Globus pallidus (tissue), 1 donor: ENCODE data around the gene MYOM3.

Source experiments
- DNase-seq: peaks from one replicate; pipeline ENCODE4 v3.0.0-alpha.2; 2015; ENCODE audit warnings: low spot score

MYOM3 gene

DNA sequence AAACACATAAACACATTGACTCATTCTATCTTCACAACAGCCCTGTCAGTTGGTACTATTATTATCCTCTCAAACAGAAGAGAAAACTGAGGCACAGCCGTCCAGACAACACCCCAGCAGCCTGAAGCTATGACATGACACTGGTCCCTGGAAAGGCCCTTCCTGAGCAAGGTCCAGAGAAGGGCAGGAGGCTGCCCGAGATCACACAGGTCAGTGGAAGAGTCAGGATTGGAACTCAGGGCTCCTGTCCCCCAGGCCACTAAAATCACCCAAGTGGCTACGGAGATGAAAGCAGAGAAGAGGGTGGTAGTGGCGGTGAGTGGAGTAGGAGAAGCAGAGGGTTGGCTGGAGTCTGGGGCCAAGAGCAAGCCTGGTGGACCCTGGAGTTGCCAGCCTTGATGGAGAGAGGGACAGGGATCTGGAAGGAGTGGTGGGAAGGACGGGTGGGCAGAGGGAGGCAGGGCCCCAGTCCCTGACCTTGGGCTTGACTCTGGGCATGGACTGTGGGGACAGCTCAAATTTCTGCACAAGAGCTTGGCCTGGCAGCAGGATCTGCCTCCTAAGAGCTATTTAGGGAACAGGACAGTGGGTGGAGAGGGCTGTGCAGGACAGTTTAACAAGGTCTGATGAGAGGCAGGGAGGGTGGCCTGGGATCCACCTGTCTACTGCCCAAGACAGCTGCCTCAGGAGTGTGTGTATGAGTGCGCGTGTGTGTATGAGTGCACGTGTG lies 15.8 kb downstream of the MYOM3 start:
- no peak for DNase-seq

DNA sequence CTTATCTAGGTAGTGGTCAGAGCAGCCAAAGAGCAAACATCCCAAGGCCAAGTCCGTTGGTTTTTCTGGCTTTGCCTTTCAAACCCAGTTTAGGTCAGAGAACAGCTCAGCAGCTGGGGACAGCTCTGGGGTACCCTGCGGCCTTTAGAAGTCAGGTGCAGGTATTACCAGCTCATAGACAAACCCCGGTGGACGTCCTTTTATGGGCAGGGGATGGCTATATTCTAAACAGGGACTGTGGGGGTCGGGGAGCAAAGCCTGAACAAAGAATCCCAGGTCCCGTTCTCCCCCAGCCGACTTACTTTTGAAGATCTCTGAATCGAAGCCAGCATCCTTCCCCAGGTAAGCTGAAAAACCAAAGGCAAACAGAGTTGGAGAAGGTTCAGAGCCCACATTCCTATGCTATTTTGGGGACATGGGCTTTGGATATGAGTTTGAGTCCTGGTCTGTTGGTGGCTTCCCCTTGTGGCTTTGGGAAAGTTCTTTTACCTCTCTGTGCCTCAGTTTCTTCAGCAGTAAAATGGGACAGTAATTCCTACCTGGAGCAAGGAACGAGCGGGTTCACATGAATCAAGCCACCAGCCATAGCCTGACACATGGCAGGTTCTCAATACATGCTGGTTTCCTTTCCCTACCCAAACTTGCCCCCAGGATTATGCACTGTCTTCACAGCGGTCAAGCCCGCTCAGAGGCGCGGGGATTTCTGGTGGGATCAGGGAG lies 16.6 kb downstream of the MYOM3 start:
- DNase-seq: no peak

DNA sequence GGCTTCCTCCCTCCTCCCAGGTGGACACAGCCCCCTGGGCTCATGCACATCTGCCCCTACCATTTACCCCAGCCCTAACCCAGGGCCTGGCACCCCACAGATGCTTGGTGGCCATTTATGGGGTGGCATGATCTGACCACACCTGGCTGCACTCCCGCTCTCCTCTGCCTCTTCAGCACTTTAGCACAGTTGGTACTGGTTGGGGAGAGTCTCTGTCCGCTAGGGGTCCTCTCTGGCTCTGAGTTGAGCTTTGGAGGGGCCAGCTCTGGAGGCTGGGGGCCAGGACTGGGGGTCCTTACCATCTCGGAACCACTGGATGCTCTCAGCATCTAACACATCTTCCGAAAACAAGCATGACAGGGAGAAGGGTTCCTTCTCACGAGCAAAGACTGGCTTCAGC lies 17.4 kb downstream of the MYOM3 start:
- DNase-seq: no peak

DNA sequence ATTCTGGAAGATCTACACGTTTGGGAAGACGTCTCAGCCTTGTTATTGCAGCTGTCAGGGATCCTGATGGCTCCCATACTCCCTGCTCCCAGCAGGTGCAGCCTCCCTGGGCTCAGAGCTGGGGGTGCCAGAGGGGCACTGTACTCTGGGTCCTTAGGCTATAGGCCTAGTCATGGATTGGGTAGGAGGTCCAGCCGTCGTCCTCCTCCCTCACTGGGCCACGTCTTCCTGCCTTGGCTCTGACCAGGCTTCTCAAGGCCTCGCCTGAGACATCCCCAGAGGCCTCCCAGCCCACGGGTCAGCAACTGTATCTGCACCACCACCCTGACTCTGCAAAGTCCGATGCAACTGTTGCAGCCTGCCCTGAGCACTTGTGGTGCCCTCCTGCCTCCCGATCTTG lies 18.2 kb downstream of the MYOM3 start:
- no peak for DNase-seq

DNA sequence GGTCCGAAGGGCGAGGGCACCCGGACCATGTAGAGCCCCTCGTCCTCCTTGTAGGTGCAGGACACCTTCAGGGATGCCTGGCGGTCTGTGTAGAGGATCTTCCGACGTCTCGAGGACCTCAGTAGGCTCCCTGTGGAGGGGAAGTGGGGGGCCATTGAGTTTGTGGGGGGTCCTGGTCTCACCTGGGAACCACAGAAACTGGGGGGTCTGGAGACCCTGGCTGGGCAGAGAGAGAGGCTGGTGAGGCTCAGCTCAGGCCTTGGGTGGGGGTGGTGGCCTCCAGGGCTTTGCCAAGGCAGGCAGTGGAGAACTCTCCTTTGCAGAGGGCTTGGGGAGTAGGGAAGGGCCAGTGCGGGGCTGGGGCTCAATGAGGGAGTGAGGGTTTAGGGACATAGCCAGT lies 19.0 kb downstream of the MYOM3 start:
- no peak for DNase-seq

DNA sequence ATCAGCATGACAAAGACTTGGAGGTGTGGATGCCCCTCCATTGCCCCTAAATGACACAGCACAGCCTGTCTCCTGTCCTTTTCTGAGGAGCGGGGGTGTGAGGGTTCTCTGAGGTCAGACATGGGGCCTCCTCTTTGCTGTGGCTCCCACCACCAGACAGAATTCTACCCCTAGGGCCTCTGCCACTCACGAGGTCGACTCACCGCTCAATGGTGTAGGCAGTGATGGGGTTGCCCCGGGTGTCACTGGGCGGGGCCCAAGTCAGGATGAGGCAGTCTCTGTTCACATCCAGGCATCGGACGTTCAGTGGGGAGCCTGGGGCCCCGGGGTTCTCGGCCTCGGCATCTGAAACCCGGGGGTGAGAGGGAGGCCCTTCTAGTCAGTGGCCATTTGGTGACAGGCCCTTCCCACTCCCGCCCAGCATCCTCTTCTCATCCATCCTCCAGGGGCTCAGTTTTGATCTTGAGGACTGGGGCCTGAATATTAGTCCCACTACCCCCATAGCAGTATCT lies 19.9 kb downstream of the MYOM3 start:
- DNase-seq: no peak

DNA sequence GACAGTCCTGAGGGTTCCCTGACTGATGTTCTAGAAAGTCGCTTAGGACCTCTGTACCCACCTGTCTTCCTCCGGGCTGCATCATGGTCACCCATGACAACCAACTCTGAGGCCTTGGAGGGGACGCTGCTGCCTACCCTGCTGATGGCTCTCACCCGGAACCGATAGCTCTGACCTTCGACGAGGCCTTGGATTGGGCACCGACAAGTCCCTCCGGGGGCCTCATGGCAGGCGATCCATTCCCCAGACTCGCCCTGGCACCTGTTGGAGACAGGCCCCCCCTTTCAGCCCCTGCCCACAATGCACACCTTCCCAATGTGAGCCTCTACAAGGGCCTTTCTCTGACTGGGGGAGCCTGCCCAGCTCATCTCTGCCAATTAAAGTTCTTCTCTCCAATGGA lies 21.2 kb downstream of the MYOM3 start:
- DNase-seq: no peak

DNA sequence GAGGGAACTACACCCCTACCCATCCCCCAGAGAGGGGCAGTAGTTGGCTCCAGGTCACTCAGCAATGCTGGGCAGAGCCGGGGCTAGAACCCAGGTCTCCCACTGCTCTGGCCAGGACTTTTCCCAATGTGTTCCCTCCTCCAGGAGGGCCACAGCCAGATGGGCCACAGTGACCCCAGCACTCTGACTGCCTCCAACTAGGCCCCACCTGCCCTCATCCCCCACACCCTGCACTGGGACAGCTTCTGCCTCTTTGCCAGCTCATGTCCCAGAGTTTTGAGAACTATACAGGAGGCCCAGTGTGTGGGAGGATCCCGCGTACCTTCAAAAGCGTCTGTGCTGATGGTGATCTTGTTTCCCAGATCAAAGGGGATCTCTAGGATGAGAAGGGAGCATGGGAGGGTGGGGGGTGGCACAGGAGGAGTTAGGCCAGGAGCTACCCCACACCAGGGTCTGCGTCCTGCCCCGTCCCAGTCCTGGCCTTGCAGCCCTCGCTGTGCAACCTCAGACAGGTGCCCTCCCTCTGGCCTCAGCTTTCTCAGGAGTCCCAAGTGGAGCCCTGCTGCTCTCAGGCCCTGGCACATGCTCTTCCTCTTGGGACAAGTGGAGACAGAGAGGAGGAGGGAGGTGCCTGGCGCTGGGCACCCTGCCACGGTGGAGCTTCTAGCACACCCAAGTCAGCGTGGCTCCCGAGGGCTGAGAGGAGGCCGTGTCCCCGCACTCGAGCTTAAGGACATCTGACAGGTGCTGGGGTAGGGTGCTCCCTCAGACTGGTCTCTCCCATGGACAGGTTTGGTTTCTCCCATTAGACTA lies 22.0 kb downstream of the MYOM3 start:
- no peak for DNase-seq

DNA sequence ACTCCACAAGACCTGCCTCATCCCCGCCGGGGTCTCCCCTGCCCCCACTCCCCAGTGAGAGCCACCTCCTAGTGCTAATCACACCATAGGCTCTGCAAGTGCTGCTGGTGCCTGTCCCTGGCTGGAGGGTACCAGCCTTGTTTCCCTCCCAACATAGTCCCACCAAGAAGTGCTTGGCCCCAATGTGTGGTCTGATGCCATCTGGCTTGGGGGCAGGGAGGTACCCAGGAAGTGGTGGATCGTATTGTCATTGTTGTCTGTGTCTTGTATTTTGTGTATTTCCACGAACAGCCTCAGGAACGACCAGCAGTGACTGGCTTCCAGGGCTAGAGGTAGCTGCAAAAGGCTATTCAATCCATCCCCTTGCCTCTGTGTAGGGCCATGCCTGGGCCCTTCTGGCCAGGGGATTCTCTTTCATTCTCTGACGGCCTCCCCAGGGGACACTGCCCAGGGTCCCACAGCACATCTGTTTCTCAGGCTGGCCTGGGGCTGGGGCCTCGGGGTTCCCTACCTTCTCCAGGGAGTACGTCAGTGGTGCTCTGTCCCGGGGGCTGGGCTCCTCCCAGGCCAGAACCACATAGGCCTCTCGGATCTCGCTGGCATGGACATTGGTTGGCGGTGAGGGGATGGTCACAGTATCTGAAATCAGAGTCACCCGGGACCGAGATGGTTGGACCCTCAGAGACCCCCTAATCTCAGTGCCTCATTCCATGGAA lies 22.8 kb downstream of the MYOM3 start:
- no peak for DNase-seq

DNA sequence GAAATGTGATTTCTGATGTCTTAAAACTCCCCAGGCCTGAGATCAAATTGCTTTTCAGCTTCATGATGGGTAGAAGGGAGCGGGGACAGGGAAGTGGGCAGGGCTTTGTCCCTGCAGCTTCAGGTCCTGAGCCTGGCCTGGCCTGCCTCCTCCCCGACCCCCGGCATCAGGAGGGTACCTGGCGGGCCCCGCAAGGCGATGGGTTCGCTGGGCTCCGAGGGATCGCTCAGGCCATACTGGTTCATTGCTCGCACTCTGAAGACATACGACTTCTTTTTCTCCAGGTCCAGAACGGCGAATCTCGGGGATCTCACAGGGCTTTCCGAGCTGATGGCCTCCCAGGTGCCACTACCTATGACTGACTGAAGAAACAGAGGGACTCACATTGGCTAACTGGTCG lies 25.5 kb downstream of the MYOM3 start:
- no peak for DNase-seq

DNA sequence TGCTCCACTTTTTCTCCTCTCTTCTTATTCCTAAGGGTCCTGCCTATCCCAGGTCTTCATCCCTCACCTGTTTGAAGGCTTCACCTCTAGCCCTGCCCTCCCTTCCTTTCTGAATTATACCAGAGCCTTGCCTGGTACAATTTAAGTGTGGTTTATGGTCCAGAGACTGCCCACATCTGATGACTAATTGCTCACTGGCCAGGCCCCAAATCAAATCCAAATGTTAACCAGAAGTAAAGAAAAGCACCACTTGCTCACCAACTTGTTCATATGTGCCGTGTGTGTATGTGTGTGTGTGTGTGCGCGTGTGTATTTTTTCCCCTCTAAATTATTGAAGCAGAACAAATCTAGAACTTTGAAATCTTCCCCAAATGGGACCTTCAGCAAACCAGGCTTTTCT lies 26.4 kb downstream of the MYOM3 start:
- no peak for DNase-seq

DNA sequence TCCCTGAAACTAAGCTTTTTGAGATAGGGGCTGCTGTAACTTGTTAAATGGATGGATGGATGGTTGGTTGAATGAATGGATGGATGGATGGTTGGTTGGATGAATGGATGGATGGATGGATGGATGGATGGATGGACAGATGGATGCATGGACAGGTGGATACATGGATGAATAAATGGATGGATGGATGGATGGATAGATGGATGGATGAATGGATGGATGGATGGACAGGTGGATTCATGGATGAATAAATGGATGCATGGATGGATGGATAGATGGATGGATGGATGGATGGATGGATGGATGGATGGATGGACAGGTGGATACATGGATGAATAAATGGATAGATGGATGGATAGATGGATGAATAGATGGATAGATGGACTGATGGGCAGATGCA lies 26.9 kb downstream of the MYOM3 start:
- DNase-seq: no peak

DNA sequence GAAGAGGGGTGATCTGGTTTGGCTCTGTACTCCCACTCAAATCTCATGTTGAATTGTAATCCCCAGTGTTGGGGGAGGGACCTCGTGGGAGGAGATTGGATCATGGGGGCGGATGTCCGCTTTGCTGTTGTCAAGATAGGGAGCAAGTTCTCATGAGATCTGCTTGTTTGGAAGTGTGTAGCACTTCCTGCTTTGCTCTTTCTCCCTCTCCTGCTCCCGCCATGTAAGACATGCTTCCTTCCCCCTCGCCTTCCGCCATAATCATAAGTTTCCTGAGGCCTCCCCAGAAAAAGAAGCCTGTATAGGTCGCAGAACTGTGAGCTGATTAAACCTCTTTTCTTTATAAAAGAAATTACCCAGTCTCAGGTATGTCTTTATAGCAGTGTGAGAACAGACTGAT lies 27.9 kb downstream of the MYOM3 start:
- no peak for DNase-seq

DNA sequence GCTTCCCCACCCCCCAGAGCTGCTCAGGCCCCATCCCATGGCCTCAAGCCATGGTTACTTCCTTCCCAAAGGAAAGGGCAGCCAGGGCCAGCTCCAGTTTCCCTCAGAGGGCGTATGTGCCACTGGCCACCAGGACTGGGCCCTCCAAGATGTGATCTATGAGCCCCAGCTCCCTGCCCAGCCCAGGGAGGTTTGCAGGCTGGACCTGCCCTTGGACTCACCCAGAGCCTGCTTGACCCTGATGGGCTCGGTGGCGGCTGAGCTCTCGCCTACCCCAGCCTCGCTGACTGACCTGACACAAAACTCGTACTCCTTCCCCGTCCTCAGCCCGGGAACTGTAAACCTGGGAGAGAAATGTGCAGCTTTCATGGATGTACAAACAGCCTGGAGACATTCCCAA lies 29.6 kb downstream of the MYOM3 start:
- no peak for DNase-seq

DNA sequence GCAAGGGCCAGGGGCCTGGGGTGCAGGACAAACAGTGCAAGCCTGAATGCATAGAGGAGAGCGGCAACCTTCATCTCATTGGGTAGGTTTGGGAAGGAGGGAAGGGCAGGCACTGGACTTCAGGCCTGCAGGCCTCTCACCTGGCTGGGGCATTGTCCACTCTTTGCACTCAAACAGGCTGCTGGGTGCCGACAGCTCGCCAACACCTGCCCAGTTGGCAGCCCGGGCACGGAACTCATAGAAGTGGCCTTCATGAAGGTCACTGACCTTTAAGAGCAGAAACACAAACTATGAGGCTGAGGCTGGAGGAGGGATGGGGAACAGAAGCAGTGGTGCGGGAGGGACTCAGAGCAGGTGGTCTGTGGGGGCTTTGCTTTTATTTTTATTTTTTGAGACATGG lies 30.7 kb downstream of the MYOM3 start:
- DNase-seq: no peak

DNA sequence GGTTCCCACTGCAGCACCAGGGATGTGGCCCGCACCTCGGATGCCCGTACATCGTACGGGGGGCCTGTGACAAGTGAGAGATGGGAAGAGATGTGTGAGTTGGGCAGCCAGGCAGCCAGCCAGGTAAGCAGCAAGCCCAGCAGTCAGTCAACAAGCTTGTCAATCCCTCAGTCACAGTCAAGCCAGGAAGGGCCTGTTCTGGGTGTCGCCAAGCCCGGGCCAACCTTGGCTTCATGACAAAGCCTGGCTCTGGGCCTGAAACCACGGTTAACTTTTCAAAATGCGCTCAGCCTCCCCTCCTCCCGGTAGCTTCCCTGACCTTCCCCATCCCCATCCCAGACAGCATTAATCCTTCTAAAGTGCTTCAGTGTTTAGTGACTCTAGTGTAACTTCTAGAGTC lies 31.8 kb downstream of the MYOM3 start:
- DNase-seq: no peak

DNA sequence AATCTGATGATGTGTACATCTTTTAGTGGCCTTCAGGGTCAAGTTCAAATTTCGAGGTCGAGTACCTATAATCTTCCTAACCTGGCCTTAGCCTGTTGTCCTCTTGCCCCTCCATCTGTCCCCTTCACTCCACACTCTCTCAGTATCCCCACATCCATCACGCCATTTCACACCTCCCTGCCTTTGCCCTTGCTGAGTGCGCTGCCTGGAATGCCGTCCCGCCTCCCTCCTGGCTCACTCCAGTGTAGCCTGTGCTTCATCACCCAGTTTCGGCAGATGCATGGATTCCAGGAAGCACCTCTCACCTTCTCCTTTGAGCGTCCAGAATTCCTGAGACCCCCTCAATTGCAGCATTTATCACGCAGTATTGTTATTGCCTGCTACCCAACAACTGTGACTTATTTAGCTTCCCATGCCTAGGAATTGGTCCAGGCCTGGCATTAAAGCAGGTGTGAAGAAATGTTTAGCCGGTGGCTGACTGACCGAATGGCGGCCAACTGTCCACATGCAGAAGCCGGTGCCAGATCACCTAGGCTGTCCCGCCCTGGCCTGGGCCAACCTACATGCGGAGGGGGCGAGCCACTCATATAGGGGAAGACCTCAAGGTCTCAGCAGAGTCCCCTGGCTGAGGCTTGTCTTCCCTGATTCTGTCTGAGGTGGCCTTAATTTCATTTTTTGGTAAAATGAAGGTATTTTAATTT lies 34.5 kb downstream of the MYOM3 start:
- no peak for DNase-seq

DNA sequence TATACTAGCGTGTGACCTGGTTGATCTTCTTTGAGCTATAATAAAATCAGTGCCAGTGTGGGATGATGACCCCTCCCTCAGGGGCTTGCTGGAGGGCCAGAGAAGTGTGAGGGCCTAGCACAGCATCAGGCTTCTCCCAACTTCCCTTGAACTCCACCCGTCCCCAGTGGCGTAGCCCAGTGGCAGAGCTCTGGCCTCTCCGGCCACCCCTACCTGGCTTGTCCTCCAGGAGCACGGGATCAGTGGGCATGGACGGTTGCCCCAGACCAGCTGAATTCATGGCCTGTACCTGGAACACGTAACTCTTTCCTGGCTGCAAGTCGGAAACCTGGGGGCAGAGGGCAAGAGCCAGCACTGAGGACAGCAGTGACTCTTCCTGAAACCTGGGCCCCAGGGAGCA lies 36.0 kb downstream of the MYOM3 start:
- no peak for DNase-seq

DNA sequence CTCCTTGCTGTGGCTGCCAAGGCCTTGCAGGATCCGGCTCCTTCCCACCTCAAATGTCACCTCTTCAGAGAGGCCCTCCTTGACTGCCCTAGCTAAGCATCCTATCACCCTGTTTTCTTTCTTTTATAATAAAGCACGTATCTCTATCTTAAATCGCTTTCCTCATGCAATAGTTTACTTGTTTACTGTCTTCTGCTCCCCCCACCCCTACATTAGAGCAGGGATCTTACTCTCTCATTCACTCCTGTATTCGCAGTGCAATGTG lies 36.4 kb downstream of the MYOM3 start:
- no peak for DNase-seq

DNA sequence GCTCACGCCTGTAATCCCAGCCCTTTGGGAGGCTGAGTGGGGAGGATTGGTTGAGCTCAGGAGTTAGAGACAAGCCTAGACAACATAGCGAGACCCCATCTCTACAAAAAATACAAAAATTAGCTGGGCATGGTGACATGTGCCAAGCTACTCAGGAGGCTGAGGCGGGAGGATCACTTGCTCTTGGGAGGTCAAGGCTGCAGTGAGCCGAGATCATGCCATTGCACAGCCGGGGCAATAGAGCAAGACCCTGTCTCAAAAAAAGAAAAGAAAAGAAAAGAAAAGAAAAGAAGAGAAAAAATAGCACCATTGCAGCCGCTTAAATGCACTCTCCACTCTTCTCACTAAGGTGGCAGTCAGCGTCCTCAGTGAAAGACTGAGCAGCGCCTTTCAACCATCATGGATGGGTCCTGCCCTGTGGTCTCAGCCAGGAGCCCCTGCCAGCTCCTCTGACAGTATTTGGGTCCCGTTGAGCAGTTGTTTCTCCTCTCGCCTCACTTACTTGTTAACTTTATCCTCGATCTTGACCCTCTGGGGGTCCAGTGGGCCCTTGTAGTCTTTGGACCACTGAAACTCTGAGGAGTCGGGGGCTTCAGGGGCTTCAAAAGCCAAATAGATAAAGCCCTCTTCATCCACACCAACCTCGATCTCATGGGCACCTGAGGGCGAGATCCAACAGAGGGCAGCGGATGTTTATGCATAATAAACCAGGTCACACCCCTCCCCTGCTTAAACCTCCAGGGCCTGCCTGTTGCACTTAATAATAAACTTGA lies 36.9 kb downstream of the MYOM3 start:
- no peak for DNase-seq

DNA sequence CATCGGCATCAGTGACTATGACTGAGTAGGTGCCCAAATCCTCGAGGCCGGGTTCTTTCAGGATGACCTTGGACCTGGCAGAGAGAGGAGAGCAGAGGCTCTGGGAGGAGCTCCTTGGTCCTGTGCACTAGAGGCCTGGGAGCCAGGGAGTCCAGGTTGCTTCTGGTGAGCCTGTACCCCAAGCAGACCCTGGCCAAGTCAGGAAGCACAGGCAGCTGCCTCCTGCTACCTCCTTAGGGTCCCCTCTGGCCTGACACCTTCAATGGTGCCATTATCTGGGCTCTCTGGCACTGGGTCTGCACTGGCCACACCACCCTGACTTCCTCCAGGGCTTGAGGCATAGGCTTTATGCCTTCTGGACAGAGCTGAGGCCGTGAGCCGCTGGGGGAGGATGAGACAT lies 37.7 kb downstream of the MYOM3 start:
- no peak for DNase-seq
